SK-N-SH (cell line): ENCODE results near the gene TDRD9. TPM values are rescaled to one million over a fixed set of nuclear protein-coding genes. Genes with fewer than 3 reads are reported as not detected.

Experiments used
- CTCF ChIA-PET: fragments of 300-600, 350-600 bp; formaldehyde crosslinking; extraction: SDS; loops from one replicate; lab custom pipeline; 2021; lab: Yijun Ruan, JAX
- POLR2A ChIA-PET: fragments of 350-600 bp; sonication (Branson Sonifier 250); formaldehyde crosslinking; extraction: SDS; loops from one replicate; lab custom pipeline; 2020; ENCODE audit warnings: antibody characterized with exemption, inconsistent platforms; lab: Yijun Ruan, JAX
- DNase-seq: peaks from one replicate; pipeline ENCODE4 v3.0.0; 2012
- H2AFZ ChIP-seq: fragments of 200-600 bp; sonication (generic); 2 replicates; pipeline ENCODE4 v1.8.1; 2016; ENCODE audit warnings: antibody characterized with exemption, mild to moderate bottlenecking, low read depth
- H3F3A ChIP-seq: fragments of 200-600 bp; sonication (generic); replicated peaks from 2 replicates; pipeline ENCODE3; 2016; ENCODE audit warnings: antibody characterized with exemption, mild to moderate bottlenecking; ENCODE audit not compliant: insufficient read depth
- H3K27ac ChIP-seq, 2 experiments: fragments of 200-500 bp in 1 of 2; fragments of 200-600 bp in 1 of 2; sonication (Bioruptor generic) in 1 of 2; sonication (generic), shearing (Covaris generic) in 1 of 2; 2 replicates each; pipeline versions ENCODE4 v1.5.1 to v1.6.1; 2014 to 2016; ENCODE audit warnings: low read depth in 2 of 2, inconsistent platforms in 1 of 2, low read length in 1 of 2, mild to moderate bottlenecking in 1 of 2, mixed read lengths in 1 of 2
- H3K27me3 ChIP-seq: fragments of 200-600 bp; sonication (generic), shearing (Covaris generic); 2 replicates; pipeline ENCODE4 v1.6.1; 2016; ENCODE audit warnings: mixed run types; ENCODE audit not compliant: insufficient read depth
- H3K36me3 ChIP-seq, 2 experiments: fragments of 200-500 bp in 1 of 2; fragments of 200-600 bp in 1 of 2; sonication (Bioruptor generic) in 1 of 2; sonication (generic) in 1 of 2; replicated peaks in 1 of 2; 2 replicates each; pipeline versions ENCODE3 to v1.5.1; 2014 to 2016; ENCODE audit warnings: low read length in 1 of 2, mild to moderate bottlenecking in 1 of 2; ENCODE audit not compliant: insufficient read depth in 2 of 2, control insufficient read depth in 1 of 2
- H3K4me1 ChIP-seq, 2 experiments: fragments of 200-500 bp in 1 of 2; fragments of 200-600 bp in 1 of 2; sonication (Bioruptor generic) in 1 of 2; sonication (generic), shearing (Covaris generic) in 1 of 2; 2 replicates each; pipeline versions ENCODE4 v1.5.1 to v1.6.1; 2014 to 2016; ENCODE audit warnings: low read depth in 1 of 2, low read length in 1 of 2, mixed run types in 1 of 2; ENCODE audit not compliant: insufficient read depth in 2 of 2, control insufficient read depth in 1 of 2
- H3K4me2 ChIP-seq: fragments of 200-600 bp; sonication (generic), shearing (Covaris generic); 2 replicates; pipeline ENCODE4 v1.6.1; 2017; ENCODE audit warnings: mixed run types
- H3K4me3 ChIP-seq, 2 experiments: fragments of 200-500 bp in 1 of 2; fragments of 200-600 bp in 1 of 2; sonication (Bioruptor generic) in 1 of 2; sonication (generic), shearing (Covaris generic) in 1 of 2; 2 replicates each; pipeline versions ENCODE4 v1.5.1 to v1.8.1; 2014 to 2016; ENCODE audit warnings: low read depth in 2 of 2, inconsistent platforms in 1 of 2, low read length in 1 of 2, mild to moderate bottlenecking in 1 of 2, mixed read lengths in 1 of 2, moderate library complexity in 1 of 2
- H3K79me2 ChIP-seq: fragments of 200-600 bp; sonication (generic); 2 replicates; pipeline ENCODE4 v1.8.1; 2017; ENCODE audit warnings: mild to moderate bottlenecking; ENCODE audit not compliant: insufficient read depth
- H3K9ac ChIP-seq: fragments of 200-600 bp; sonication (generic); 2 replicates; pipeline ENCODE4 v1.6.1; 2017; ENCODE audit warnings: mixed run types
- H3K9me2 ChIP-seq: fragments of 200-600 bp; sonication (generic); 2 replicates; pipeline ENCODE4 v1.6.1; 2017; ENCODE audit warnings: mixed run types
- H3K9me3 ChIP-seq: fragments of 200-600 bp; sonication (generic); 2 replicates; pipeline ENCODE4 v1.6.1; 2017; ENCODE audit warnings: mixed run types, mild to moderate bottlenecking, moderate library complexity
- H4K20me1 ChIP-seq: fragments of 200-600 bp; sonication (generic); 2 replicates; pipeline ENCODE4 v1.6.1; 2017; ENCODE audit warnings: mild to moderate bottlenecking, mixed run types; ENCODE audit not compliant: insufficient read depth
- CHD2 ChIP-seq: fragments of 150-350 bp; IDR thresholded peaks from 2 replicates; pipeline ENCODE4 v1.6.1; 2018; ENCODE audit warnings: low read length; ENCODE audit not compliant: partially characterized antibody
- ELF1 ChIP-seq: IDR thresholded peaks from 2 replicates; pipeline ENCODE4 v1.4.0; 2012
- GATA2 ChIP-seq: sonication (generic); formaldehyde crosslinking; IDR thresholded peaks from 2 replicates; pipeline ENCODE4 v1.5.0; 2020; ENCODE audit warnings: mild to moderate bottlenecking, missing genetic modification reagents
- MXI1 ChIP-seq: IDR thresholded peaks from 2 replicates; pipeline ENCODE4 v1.6.1; 2012; ENCODE audit warnings: mild to moderate bottlenecking, low read depth, low read length, improper control_type of control experiment
- RAD21 ChIP-seq: IDR thresholded peaks from 2 replicates; pipeline ENCODE4 v1.6.1; 2012; ENCODE audit warnings: mild to moderate bottlenecking, low read length
- RCOR1 ChIP-seq: fragments of 150-350 bp; IDR thresholded peaks from 2 replicates; pipeline ENCODE4 v1.6.1; 2017; ENCODE audit warnings: antibody characterized with exemption, low read length
- RXRA ChIP-seq: IDR thresholded peaks from 2 replicates; pipeline ENCODE4 v1.4.0; 2012; ENCODE audit warnings: low read depth, mild to moderate bottlenecking, borderline replicate concordance
- SIN3A ChIP-seq: IDR thresholded peaks from 2 replicates; pipeline ENCODE4 v1.6.1; 2012; ENCODE audit warnings: low read depth, mild to moderate bottlenecking, low read length, moderate library complexity, borderline replicate concordance
- SMC3 ChIP-seq: IDR thresholded peaks from 2 replicates; pipeline ENCODE4 v1.6.1; 2012; ENCODE audit warnings: low read depth, low read length, improper control_type of control experiment
- TCF12 ChIP-seq: IDR thresholded peaks from 2 replicates; pipeline ENCODE4 v1.4.0; 2012
- WGBS: methylation state at CpG from one replicate; pipeline ENCODE4 v1.1.6; 2017; ENCODE audit warnings: low lambda C conversion rate; 5-methylcytosine and 5-hydroxymethylcytosine counted together
- polyA plus RNA-seq, 3 experiments: library from polyadenylated mRNA; depleted of rRNA; stranded (reverse); fragments of >200 nt; gene quantifications; 2 replicates each; pipeline ENCODE4 v1.2.3, GENCODE V29; 2012
- TF ChIP-seq, protein P1 (sequence below): fragments of 200-600 bp; sonication (generic); IDR thresholded peaks from 2 replicates; pipeline ENCODE4 v1.6.1; 2017; ENCODE audit warnings: antibody characterized with exemption, mild to moderate bottlenecking, moderate library complexity
- TF ChIP-seq, protein P2 (sequence below): fragments of 150-350 bp; IDR thresholded peaks from 2 replicates; pipeline ENCODE4 v1.6.1; 2017; ENCODE audit warnings: antibody characterized with exemption, low read length, low read depth, borderline replicate concordance

The TDRD9 gene
- polyA plus RNA-seq, 1 of the 3 experiments (the other 2 are of a cell fraction): not detected

DNA sequence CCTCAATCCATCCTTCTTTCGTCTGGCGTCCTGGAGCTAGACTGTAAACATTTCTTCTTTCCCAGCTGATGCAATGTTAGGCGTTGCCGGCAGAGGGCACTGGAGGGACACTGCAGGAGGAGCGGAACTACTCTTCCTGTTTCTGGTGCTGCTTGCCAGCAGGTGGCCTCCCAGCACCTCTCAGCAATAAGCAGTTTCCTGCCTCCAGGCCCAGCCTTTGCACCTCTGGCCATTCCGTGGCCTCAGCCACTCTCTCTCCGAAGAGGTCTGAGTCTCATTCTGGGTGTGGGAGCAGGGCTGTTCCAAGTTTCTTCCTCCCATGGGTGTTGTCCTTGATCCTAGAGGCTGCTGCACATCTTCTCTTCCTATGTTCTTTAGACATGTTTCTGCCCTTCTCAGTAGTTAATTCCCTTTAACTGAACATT, 149.8 kb downstream of the TDRD9 start:
- Histone ChIP-seq H3K79me2 (no peaks in the 10 kb centered on the region), H3K4me3 (peak overlapping the region in 1 of 2 experiments; percentile 33; a peak in 1 of 4 replicates), H3K4me2 (peak overlapping the region; percentile 1; the same call in 1 of the 2 replicates), H3K36me3 (no peaks in the 10 kb centered on the region), H3K27ac (no peak overlapping the region), H3K27me3 (no peaks in the 10 kb centered on the region; the same call in 1 of the 2 replicates), H3K4me1 (peaks cover 0 to 10% of the 10 kb centered on the region in 2 experiments; a peak in 1 of 4 replicates), H4K20me1 (no peaks in the 10 kb centered on the region), H3K9ac (no peak overlapping the region), H2AFZ (no peak overlapping the region), H3F3A (no peaks in the 10 kb centered on the region), H3K9me3 (no peaks in the 10 kb centered on the region), H3K9me2 (no peaks in the 10 kb centered on the region)
- POLR2A ChIA-PET: no interaction called here
- 4% methylated on average over 7 of the region's 7 CpGs for WGBS
- TF ChIP-seq ELF1 (peak; percentile 90), SIN3A (peak; percentile 42; the same call in 1 of the 2 replicates), CHD2 (peak; percentile 81), SMC3 (peak; percentile 99), TCF12 (no peak), RCOR1 (peak; percentile 69; the same call in 1 of the 2 replicates), MXI1 (no peak), RAD21 (peak; percentile 98)
- TF ChIP-seq, protein P1, sequence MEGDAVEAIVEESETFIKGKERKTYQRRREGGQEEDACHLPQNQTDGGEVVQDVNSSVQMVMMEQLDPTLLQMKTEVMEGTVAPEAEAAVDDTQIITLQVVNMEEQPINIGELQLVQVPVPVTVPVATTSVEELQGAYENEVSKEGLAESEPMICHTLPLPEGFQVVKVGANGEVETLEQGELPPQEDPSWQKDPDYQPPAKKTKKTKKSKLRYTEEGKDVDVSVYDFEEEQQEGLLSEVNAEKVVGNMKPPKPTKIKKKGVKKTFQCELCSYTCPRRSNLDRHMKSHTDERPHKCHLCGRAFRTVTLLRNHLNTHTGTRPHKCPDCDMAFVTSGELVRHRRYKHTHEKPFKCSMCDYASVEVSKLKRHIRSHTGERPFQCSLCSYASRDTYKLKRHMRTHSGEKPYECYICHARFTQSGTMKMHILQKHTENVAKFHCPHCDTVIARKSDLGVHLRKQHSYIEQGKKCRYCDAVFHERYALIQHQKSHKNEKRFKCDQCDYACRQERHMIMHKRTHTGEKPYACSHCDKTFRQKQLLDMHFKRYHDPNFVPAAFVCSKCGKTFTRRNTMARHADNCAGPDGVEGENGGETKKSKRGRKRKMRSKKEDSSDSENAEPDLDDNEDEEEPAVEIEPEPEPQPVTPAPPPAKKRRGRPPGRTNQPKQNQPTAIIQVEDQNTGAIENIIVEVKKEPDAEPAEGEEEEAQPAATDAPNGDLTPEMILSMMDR: peak; percentile 99
- CTCF ChIA-PET: interaction anchor here (0.6 to 5.2 kb wide), 91 partner anchors 9 to 631 kb away, joined by 3 to 166 read pairs (median 4); partner anchors contain the start of genes C14orf180 and TDRD9
- peak; percentile 92 for DNase-seq

DNA sequence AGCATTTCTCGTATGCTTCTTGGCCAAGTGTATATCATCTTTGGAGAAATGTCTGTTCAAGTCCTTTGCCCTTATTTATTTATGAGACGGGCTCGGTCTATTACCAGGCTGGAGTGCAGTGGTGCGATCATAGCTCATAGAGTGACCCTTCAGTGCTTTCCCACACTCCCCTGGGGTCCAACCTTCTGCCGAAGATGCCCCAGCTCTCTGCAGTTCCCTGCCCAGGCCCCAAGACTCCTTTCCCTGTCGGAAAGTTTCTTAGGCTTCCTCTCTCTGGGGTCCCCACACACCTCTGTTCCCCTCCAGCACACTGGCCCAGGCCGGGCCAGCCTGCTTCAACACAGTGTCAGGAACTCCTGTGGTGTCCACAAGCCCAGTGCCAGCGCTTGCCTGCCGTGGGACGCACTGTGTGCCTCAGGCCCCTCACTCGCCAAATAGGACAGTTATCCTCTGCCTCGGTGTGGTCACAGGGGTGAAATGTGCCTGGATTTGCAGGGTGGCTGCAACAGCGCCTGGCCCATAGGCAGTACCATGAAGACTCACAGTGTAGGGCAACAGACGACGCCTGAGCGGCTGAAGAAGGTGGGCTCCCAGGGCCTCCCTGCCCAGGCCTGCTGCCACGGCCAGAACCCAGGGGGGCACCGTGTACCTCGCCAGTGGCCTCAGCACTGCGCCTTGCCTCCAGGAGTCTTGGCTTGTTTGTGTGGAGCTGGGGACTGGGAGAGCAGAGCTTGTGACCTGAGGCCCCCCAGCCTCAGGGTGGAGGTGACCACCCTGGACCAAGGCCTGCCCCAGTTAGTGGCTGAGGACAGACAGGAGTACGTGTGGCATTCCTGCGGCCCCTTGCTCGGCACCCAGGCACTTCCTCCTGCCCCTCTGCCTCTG, 152.4 kb downstream of the TDRD9 start:
- Histone ChIP-seq H3K9me3 (no peaks in the 10 kb centered on the region), H3K27me3 (no peaks in the 10 kb centered on the region; the same call in 1 of the 2 replicates), H3K4me3 (no peak overlapping the region), H3K36me3 (no peaks in the 10 kb centered on the region), H3K4me2 (no peak overlapping the region), H3K4me1 (peaks cover 0 to 15% of the 10 kb centered on the region in 2 experiments; a peak in 1 of 4 replicates), H3F3A (no peaks in the 10 kb centered on the region), H3K9ac (no peak overlapping the region), H4K20me1 (no peaks in the 10 kb centered on the region), H2AFZ (no peak overlapping the region), H3K79me2 (no peaks in the 10 kb centered on the region), H3K9me2 (no peaks in the 10 kb centered on the region), H3K27ac (no peak overlapping the region)
- no peak for DNase-seq
- TF ChIP-seq, protein P2, sequence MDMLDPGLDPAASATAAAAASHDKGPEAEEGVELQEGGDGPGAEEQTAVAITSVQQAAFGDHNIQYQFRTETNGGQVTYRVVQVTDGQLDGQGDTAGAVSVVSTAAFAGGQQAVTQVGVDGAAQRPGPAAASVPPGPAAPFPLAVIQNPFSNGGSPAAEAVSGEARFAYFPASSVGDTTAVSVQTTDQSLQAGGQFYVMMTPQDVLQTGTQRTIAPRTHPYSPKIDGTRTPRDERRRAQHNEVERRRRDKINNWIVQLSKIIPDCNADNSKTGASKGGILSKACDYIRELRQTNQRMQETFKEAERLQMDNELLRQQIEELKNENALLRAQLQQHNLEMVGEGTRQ: no peak
- TF ChIP-seq GATA2 (CRISPR knock-in tag) (no peak), RXRA (no peak)
- ChIA-PET POLR2A (no interaction called here), CTCF (interaction anchor here (5.2 kb wide), 1 partner anchor 13 kb away, joined by 61 read pairs; no protein-coding TSS in a partner anchor)
- WGBS: 69% methylated on average over 18 of the region's 23 CpGs
